Progenitor cell of endocrine pancreas (in vitro differentiated cells): ENCODE measurements around the gene CFAP161. TPM values are rescaled to one million over a fixed set of nuclear protein-coding genes. Genes with fewer than 3 reads are reported as not detected.

Source experiments
- DNase-seq: peaks from one replicate; pipeline ENCODE4 v3.0.0; 2021; ENCODE audit warnings: low spot score; ENCODE audit not compliant: unreplicated experiment
- H3K27ac Mint-ChIP-seq: 2 replicates; pipeline ENCODE4 v1.8.0; 2021; ENCODE audit warnings: mild to moderate bottlenecking, moderate library complexity, mixed read lengths
- H3K27me3 Mint-ChIP-seq: 2 replicates; pipeline ENCODE4 v1.8.0; 2021; ENCODE audit warnings: mixed read lengths
- H3K36me3 Mint-ChIP-seq: 2 replicates; pipeline ENCODE4 v1.8.0; 2022; ENCODE audit warnings: mixed read lengths; ENCODE audit not compliant: insufficient read depth
- H3K4me1 Mint-ChIP-seq: 2 replicates; pipeline ENCODE4 v1.8.0; 2021; ENCODE audit warnings: low read depth, mixed read lengths
- H3K4me3 Mint-ChIP-seq: 2 replicates; pipeline ENCODE4 v1.8.0; 2021; ENCODE audit warnings: low read depth, mild to moderate bottlenecking, moderate library complexity, mixed read lengths
- H3K9me3 Mint-ChIP-seq: 2 replicates; pipeline ENCODE4 v1.8.0; 2021; ENCODE audit warnings: low read depth, mixed read lengths
- total RNA-seq: library from RNA; stranded (reverse); gene quantifications from 2 replicates; pipeline ENCODE4 v1.2.1, GENCODE V29; 2021
- TF ChIP-seq, protein P1 (sequence below): fragments of 200-600 bp; sonication (generic); IDR thresholded peaks from one replicate; pipeline ENCODE4 v1.5.0; 2021; ENCODE audit warnings: antibody characterized with exemption, mild to moderate bottlenecking; ENCODE audit not compliant: unreplicated experiment

The CFAP161 gene
- total RNA-seq, 1 donor from 2014 or later, result not detected

DNA sequence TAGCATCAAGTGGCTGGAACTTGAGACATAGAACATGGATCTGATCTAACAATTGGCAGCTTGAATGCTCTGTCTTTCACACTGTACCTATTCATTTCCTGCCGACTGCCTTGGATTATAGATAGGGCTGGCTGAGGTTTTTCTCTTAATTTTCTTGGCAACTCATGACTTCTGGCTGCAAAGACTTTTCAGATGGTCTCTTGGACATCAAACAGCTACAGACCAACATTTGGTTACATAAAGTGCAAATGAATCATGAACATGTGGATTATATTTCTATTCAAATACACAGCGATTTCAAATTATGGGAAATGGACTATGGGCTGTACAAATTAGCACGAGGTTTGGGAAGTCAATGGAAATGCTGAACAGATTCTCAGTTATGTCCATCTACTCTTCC lies 36.4 kb downstream of the CFAP161 start:
- Mint-ChIP-seq H3K4me1 (no peaks in the 10 kb centered on the region), H3K9me3 (peaks cover 4% of the 10 kb centered on the region), H3K4me3 (no peak overlapping the region), H3K36me3 (no peaks in the 10 kb centered on the region), H3K27me3 (peaks cover 19% of the 10 kb centered on the region), H3K27ac (no peak overlapping the region)
- DNase-seq, result no peak
- TF ChIP-seq, protein P1, sequence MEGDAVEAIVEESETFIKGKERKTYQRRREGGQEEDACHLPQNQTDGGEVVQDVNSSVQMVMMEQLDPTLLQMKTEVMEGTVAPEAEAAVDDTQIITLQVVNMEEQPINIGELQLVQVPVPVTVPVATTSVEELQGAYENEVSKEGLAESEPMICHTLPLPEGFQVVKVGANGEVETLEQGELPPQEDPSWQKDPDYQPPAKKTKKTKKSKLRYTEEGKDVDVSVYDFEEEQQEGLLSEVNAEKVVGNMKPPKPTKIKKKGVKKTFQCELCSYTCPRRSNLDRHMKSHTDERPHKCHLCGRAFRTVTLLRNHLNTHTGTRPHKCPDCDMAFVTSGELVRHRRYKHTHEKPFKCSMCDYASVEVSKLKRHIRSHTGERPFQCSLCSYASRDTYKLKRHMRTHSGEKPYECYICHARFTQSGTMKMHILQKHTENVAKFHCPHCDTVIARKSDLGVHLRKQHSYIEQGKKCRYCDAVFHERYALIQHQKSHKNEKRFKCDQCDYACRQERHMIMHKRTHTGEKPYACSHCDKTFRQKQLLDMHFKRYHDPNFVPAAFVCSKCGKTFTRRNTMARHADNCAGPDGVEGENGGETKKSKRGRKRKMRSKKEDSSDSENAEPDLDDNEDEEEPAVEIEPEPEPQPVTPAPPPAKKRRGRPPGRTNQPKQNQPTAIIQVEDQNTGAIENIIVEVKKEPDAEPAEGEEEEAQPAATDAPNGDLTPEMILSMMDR, result no peak

DNA sequence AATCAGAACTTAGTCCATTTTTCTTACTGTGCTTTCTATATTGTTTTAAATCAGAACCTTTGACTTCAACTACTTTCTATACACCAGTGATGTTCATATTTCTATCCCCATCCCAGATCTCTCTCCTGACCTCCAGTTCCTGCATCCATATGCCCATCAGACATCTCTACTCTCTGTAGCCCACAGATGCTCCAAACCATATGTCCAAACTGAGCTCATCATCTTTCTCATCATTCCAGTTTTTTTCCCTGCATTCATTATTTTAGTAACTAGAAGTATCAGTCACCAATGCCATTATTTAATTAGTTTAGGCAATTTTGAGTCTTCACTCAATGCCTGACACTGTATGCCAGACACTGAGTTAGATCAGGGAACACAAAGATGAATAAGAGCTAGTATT lies 37.2 kb downstream of the CFAP161 start:
- TF ChIP-seq, protein P1, result no peak
- Mint-ChIP-seq H3K4me1 (no peaks in the 10 kb centered on the region), H3K4me3 (no peak overlapping the region), H3K27me3 (peaks cover 19% of the 10 kb centered on the region), H3K27ac (no peak overlapping the region), H3K36me3 (no peaks in the 10 kb centered on the region), H3K9me3 (peaks cover 4% of the 10 kb centered on the region)
- DNase-seq, result no peak

DNA sequence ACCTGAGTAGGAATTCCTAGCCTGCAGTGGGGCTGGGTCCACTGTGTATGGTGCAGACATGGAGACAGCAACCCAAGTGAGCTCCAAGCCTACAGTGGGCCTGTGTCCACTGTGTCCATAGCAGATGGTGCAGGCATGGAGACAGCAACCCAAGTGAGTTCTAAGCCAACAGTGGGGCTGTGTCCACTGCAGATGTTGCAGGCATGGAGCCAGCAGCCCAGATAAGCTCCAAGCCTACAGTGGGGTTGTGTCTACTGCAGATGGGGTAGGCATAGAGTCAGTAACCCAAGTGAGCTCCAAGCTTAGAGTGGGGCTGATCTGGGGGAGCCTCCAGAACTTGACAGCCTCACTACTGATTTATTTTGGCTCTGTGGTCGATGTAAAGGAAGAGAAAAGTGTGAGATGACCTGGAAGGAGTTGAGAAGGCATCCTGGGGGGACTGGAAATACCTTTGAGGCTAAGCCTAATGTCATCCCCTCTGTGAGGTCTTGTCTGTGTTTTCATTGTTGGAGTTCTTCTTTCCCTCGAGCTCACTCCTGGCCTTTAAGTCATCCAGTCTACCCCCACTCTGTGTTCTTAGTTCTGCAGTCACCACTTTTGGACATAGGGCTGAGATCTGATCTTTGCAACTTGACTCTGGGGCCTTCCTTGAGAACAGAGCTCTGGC lies 40.2 kb downstream of the CFAP161 start:
- Mint-ChIP-seq H3K27ac (no peak overlapping the region), H3K36me3 (no peaks in the 10 kb centered on the region), H3K4me1 (no peaks in the 10 kb centered on the region), H3K4me3 (no peak overlapping the region), H3K27me3 (peaks cover 22% of the 10 kb centered on the region), H3K9me3 (no peaks in the 10 kb centered on the region)
- TF ChIP-seq, protein P1, result no peak
- DNase-seq, result no peak

DNA sequence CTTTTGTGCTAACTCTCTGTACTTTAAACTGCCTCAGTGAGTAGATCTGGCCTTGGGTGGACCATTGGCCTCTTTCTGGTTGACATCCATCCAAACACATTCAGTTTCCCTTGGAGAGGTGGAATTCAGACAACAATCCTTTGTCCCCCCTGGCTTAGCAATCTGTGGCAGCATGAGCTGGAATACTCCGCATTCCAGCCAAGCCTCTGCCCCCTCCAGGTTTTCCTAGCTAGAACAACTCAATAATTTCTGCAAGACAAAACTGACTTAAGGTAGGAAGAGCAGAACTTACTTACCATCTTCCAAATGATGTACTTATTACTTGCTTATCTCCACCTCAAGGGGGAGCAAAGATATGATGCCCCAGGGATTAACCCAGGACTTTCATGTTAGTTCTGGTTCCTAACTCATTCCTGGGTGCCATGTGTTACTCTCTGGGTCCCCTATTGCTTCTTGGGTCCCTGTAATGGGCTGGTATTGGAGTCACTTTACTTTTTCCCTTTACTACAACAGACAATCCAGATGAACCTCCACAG lies 40.8 kb downstream of the CFAP161 start:
- H3K9me3 Mint-ChIP-seq, result no peaks in the 10 kb centered on the region
- H3K36me3 Mint-ChIP-seq, result no peaks in the 10 kb centered on the region
- peaks cover 25% of the 10 kb centered on the region for H3K27me3 Mint-ChIP-seq
- no peak overlapping the region for H3K4me3 Mint-ChIP-seq
- no peak overlapping the region for H3K27ac Mint-ChIP-seq
- H3K4me1 Mint-ChIP-seq, result no peaks in the 10 kb centered on the region
- TF ChIP-seq, protein P1, result no peak
- DNase-seq, result no peak

DNA sequence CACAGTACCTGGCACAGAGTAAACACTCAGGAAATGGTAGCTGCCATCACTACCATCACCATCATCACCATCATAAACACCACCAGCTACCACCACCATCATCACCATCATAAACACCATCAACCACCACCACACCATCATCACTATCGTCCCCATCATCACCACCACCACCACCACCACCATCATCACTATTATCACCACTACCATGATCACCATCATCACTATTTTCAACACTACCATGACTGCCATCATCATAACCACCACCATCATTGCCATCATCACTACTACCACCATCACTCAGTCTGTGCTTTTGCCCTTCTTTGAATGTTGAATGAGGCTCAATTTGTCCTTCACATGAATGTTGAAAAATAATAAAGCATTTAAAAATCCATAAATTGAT lies 41.4 kb downstream of the CFAP161 start:
- Mint-ChIP-seq H3K9me3 (no peaks in the 10 kb centered on the region), H3K4me3 (no peak overlapping the region), H3K4me1 (no peaks in the 10 kb centered on the region), H3K36me3 (no peaks in the 10 kb centered on the region), H3K27me3 (peaks cover 25% of the 10 kb centered on the region), H3K27ac (no peak overlapping the region)
- TF ChIP-seq, protein P1, result no peak
- DNase-seq, result no peak
